GM10248 (cell line): ENCODE measurements around the gene FABP7.
A peak's percentile ranks its signal among the peaks of the same experiment; 100 is the strongest.

Experiments
- CTCF ChIA-PET: fragments of 300-600 bp; sonication (Branson Sonifier 250); formaldehyde crosslinking; extraction: SDS; loops from one replicate; lab custom pipeline; 2021; ENCODE audit warnings: antibody characterized with exemption; lab: Yijun Ruan, JAX
- POLR2A ChIA-PET: fragments of 350-650 bp; sonication (Branson Sonifier 250); formaldehyde crosslinking; extraction: SDS; loops from one replicate; lab custom pipeline; 2020; ENCODE audit warnings: antibody characterized with exemption; lab: Yijun Ruan, JAX
- DNase-seq: peaks from one replicate; pipeline ENCODE4 v3.0.0; 2012; ENCODE audit errors: extremely low spot score
- CTCF ChIP-seq: IDR thresholded peaks from 2 replicates; pipeline ENCODE4 v1.5.1; 2012; ENCODE audit warnings: mild to moderate bottlenecking, low read depth; ENCODE audit errors: extremely low read depth, missing control alignments, control extremely low read depth

The FABP7 gene

GRCh38 chr6:122779667-122780066 is at the start of gene FABP7:
Gene FABP7 (plus strand): TSS chr6:122779716. CDS start chr6:122779795, 79 bp downstream.
- POLR2A ChIA-PET = no interaction called here
- DNase-seq = no peak
- TF ChIP-seq CTCF = no peak
- CTCF ChIA-PET = interaction anchor here (1.0 to 1.1 kb wide), 2 partner anchors 12 to 60 kb away, joined by 3 read pairs; no protein-coding TSS in a partner anchor

GRCh38 chr6:122730334-122730733 is 49.2 kb upstream of the FABP7 start:
- DNase-seq = no peak
- ChIA-PET CTCF (interaction anchor here (0.8 to 6.8 kb wide), 13 partner anchors 9 to 985 kb away, joined by 3 to 90 read pairs (median 8); no protein-coding TSS in a partner anchor), POLR2A (no interaction called here)
- no peak for TF ChIP-seq CTCF

- POLR2A ChIA-PET = no interaction called here
- peak; percentile 56 for TF ChIP-seq CTCF
- no peak for DNase-seq
- CTCF ChIA-PET = interaction anchor here (0.8 to 6.8 kb wide), 17 partner anchors 8 to 635 kb away, joined by 3 to 90 read pairs (median 4); no protein-coding TSS in a partner anchor
Observed at GRCh38 chr6:122730775-122731386, 48.6 kb upstream of the FABP7 start.

DNA sequence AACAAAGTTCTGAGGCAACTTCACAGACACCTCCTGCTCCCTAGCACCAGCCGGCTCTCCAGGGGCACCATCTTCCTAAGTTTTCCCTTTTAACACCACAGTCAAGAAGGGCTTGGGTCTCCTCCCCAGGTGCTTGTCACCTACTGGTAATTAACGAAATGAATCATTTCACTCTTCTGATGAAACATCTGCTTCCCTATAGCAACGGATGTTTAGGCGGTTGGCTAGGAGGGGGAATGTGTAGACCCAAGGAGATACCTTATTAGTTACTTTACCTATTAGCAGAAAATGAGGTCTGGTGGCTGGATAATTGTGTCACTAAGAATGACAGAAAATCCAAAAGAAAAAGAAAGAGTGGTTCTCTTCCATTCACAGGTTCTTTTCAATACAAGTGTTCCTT is 46.3 kb upstream of the FABP7 start:
- no peak for TF ChIP-seq CTCF
- DNase-seq = no peak
- CTCF ChIA-PET = interaction anchor here (1.3 to 5.5 kb wide), 4 partner anchors 11 to 106 kb away, joined by 3 to 90 read pairs (median 8); no protein-coding TSS in a partner anchor
- POLR2A ChIA-PET = no interaction called here

- TF ChIP-seq CTCF = no peak
- ChIA-PET POLR2A (no interaction called here), CTCF (interaction anchor here (1.3 kb wide), 1 partner anchor 105 kb away, joined by 6 read pairs; no protein-coding TSS in a partner anchor)
- no peak for DNase-seq
Observed at GRCh38 chr6:122734529-122735395, 44.8 kb upstream of the FABP7 start.

DNA sequence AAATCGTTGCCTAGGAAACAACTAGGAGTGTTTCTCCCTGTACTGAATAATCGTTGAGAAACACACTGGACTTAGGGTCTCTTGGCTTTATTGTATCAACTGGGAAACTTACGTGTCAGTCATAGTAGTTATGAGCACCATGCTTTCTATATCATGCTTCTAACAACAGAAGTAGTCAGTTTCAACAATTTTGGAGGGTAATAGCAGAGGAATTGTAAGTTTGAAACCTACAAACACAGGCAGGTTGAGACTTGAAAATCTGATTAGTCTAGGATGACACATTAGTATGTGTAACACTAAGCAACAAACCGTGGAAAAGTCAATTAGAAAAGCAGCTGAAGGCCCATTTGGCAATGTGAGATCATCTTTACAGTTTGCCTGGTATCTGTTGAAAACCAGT is 43.9 kb upstream of the FABP7 start:
- DNase-seq = no peak
- ChIA-PET CTCF (interaction anchor here (1.0 kb wide), 1 partner anchor 104 kb away, joined by 4 read pairs; no protein-coding TSS in a partner anchor), POLR2A (no interaction called here)
- TF ChIP-seq CTCF = no peak
